ENCODE measurements around the gene NTMT1. TPM values are rescaled to one million over a fixed set of nuclear protein-coding genes. Genes with fewer than 3 reads are reported as not detected.

Gene NTMT1
- total RNA-seq, 1 experiment from 2014 or later = 83.8 TPM

GRCh38 chr9:129675620-129676019, 49.7 kb downstream of the NTMT1 start:
- DNase-seq (ENCODE audit: low spot score) = no peak

GRCh38 chr9:129676287-129676686, 50.3 kb downstream of the NTMT1 start:
- DNase-seq (ENCODE audit: low spot score) = no peak

GRCh38 chr9:129676975-129677374, 51.0 kb downstream of the NTMT1 start:
- DNase-seq (ENCODE audit: low spot score) = peak; percentile 46

GRCh38 chr9:129677456-129677855, 51.5 kb downstream of the NTMT1 start:
- no peak for DNase-seq (ENCODE audit: low spot score)

GRCh38 chr9:129678844-129679243, 52.9 kb downstream of the NTMT1 start:
- DNase-seq (ENCODE audit: low spot score) = no peak

- no peak for DNase-seq (ENCODE audit: low spot score)
Observed at GRCh38 chr9:129679537-129679936, 53.6 kb downstream of the NTMT1 start.

- DNase-seq (ENCODE audit: low spot score) = no peak
Observed at GRCh38 chr9:129681924-129682323, 56.0 kb downstream of the NTMT1 start.

GRCh38 chr9:129682381-129682780, 56.4 kb downstream of the NTMT1 start:
- DNase-seq (ENCODE audit: low spot score) = peak; percentile 78

GRCh38 chr9:129685220-129685932, 59.4 kb downstream of the NTMT1 start:
- peak; percentile 12 for DNase-seq (ENCODE audit: low spot score)

Other genes starting within 250 kb of the NTMT1 start
- gene C9orf50, start 5.1 kb upstream of the NTMT1 start, total RNA-seq (2014; rRNA removed; shearing (Covaris generic)) = not detected in 2 replicates
- gene ASB6, start 16.0 kb downstream of the NTMT1 start, total RNA-seq (2014; rRNA removed; shearing (Covaris generic)) = 25.5 and 25.9 TPM in 2 replicates
- not detected in 2 replicates for gene PRRX2, start 39.5 kb downstream of the NTMT1 start, total RNA-seq (2014; rRNA removed; shearing (Covaris generic))
- 0.41 and 0.94 TPM in 2 replicates for gene PTGES, start 126.9 kb downstream of the NTMT1 start, total RNA-seq (2014; rRNA removed; shearing (Covaris generic))
- gene TOR1B, start 177.0 kb downstream of the NTMT1 start, total RNA-seq (2014; rRNA removed; shearing (Covaris generic)) = 25.0 and 27.1 TPM in 2 replicates
- gene TOR1A, start 198.0 kb downstream of the NTMT1 start, total RNA-seq (2014; rRNA removed; shearing (Covaris generic)) = 21.3 and 25.2 TPM in 2 replicates
- 27.9 and 37.8 TPM in 2 replicates for gene C9orf78, start 209.1 kb downstream of the NTMT1 start, total RNA-seq (2014; rRNA removed; shearing (Covaris generic))
- 12.4 and 14.8 TPM in 2 replicates for gene USP20, start 209.3 kb downstream of the NTMT1 start, total RNA-seq (2014; rRNA removed; shearing (Covaris generic))

All from HT-29 (cell line).